GM19324 (cell line): ENCODE data around the gene DROSHA.
"Not testable (repeated sequence)": the region's sequence is repeated elsewhere in the genome, so short reads cannot be mapped to it uniquely, and the experiment has no call there.

Experiments
- ATAC-seq: cut with Tn5 transposase; IDR thresholded peaks from one replicate; pipeline ENCODE4 v1.9.1; 2021; ENCODE audit warnings: mild to moderate bottlenecking, moderate library complexity; ENCODE audit not compliant: unreplicated experiment, low FRiP score

The DROSHA gene

DNA sequence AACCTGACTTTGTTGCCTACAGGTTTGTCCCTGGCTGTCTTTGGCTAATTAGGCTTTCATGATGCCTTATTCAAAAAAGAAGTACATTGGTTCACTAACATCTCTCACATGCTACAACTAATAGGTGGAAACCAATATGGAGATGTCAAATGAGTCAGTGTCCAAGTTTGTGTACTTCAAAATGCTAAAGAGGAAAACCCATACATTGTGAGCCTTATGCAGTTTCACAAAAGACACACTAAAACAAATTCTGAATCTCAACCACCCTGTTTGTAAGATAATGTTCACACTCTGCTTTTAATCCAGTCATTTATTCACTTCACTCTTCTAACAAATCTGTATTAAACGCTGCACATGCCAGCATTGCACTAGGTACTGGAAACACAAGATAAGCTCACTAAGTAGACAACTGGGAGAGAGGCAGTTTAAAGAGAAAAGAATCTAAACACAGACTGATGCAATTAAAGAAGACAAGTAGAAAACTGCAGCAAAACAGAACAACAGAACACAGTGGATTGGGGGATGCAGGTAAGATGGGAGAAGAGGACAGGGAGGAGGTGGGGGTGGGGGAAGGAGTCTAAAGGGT is 104.1 kb downstream of the DROSHA start:
- no peak for ATAC-seq

DNA sequence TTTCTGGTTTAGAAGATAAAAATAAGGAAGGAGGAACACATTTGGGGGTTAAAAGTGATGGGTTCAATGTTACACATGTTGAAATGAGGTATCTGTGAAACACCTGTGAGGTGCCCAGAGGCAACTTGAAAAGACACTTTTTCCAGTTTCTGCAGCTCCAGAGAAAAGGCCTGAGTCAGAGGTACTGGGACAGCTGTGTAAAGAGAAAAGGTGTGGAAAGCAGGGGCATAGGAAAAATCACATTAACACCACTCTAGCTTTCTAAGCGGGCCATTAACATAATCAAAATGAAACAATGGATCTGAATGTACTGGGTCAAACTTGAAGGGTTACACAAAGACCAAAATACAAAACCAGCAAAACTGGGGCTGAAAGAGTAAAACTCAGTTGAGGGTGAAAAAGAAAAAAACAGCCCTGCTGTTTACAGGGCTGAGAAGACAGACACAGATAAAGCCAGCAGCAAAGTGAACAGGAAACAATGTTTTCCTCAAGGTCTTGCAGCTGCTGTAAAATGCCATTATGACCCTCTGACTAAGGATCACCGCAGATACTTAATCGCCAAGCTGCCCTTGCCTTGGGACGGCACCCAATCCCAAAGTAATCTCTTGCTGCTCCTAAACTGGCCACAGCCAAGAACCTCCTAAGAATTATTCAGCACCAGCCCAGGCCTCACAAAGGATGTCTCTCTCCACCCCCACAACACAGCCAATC is 104.7 kb downstream of the DROSHA start:
- ATAC-seq, result no peak

DNA sequence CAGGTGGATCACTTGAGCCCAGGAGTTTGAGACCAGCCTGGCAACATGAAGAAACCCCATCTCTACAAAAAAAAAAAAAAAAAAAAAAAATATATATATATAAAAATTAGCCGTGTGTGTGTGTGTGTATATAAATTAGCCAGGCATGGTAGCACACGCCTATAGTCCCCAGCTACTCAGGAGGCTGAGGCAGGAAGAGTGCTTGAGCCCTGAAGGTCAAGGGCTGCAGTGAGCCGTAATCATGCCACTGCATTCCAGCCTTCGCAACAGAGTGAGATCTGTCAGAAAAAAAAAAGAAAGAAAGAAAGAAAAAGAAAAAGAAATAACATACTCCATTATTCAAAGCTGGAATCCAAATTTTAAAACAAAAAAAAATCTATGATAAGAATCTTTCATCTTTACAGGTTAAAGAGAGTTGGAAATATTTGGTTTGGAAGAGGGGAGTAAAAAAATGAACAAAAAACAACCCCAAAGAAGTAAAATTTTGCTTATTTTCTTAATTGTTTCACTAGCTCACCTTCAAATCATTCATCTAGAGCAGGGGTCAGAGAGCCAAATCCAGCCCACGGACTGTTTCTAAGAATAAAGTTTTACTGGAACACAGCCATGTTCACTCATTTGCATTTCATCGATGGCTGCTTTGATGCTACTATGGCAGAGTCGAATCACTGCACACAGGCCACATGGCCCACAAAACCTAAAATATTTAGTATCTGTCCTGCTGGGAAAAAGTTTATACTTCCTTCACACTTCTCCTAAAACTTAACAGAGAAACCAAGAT is 109.9 kb downstream of the DROSHA start:
- no peak for ATAC-seq

DNA sequence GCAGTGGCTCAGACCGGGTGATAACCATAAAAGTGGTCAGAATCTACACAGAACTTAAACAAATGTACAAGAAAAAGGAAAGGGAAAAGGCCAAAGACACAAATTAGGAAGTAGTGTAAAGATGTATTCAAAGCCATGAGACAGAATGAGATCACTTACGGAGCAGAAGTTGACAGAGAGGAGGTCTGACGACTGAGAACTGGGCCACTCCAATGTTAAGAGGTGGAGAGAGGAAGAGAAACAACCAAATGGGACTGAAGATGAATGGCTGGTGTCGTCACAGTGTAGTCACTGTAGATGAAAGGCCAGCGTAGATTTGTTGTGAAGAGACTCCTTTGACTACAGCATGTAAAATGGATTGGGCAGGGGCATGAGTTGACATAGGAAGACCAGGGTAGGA is 114.4 kb downstream of the DROSHA start:
- ATAC-seq, result no peak

DNA sequence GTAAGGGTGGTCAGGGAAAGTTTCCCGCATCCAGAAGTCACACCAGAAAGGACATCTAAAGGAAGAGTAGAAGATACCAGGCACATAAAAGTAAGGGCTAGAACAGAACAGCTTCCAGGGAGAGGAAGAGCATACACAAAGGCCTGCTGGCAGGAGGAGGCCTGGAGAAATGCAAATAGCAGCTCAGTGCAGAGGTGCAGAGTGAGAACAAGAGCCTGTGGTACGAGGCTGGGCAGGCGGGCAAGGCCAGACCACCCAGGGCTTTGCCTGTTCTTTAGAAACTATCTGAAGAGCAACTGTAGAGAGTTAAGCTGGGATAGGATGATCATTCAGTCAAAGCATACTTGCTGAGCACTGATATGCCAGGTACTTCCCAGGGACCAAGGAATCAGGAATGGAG is 115.3 kb downstream of the DROSHA start:
- no peak for ATAC-seq

DNA sequence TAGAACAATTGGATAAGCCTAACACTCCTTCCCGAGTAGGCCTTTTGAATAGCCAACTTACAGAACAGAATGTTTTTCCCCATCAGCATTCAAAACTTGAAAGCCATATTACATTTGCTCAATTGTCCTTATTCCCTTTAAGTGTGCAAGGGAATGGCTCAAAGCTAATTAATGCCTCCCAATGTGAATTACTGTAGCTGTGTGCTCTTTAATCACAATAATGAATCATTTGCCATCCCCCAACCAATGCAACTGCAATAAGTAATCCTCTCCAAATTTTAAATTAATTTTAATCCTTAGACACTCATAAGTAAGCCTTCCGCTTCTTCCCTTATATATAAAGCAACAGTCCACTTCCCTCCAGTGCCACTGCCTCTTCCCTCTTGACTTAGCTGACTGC is 115.9 kb downstream of the DROSHA start:
- no peak for ATAC-seq

DNA sequence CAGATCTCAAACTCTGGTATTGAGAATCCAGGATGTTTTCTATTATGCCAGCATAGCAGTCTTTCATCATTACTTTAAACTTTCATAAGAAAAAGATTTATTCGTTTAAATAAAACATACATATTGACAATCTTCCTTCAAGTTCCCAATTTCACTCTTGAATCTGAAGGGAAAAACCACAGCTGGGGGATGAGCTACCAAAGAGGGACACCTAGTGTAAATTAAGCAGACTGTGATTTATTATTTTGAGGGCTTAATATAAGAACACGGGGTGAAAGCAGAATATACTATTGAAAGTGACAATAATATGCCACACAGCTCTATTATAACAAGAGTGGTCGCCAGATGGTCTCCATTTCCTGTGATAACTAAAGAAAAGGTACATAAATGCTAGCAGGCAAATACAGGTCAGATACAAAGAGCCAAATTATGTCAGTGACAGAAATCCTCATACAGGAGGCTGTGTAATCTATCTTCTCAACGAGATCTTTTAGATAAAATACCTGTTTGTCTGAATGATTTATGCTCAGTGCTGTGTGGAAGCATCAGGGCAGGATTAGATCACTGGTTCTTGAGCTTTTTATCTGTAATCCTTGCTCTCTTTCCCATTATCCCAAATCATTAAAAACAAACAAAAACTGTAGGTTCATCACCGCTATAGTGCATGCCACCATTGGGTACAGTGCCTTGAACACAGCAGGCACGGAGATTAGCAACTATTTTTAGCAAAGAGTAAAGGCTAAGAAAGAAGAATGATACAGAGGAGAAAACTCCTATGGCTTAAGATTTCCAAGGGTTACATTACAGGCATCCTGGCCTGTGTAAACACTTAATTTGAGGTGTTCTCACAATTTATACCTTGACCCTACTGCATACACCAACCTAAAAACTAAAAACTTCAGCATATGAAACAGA is 116.6 kb downstream of the DROSHA start:
- no peak for ATAC-seq

DNA sequence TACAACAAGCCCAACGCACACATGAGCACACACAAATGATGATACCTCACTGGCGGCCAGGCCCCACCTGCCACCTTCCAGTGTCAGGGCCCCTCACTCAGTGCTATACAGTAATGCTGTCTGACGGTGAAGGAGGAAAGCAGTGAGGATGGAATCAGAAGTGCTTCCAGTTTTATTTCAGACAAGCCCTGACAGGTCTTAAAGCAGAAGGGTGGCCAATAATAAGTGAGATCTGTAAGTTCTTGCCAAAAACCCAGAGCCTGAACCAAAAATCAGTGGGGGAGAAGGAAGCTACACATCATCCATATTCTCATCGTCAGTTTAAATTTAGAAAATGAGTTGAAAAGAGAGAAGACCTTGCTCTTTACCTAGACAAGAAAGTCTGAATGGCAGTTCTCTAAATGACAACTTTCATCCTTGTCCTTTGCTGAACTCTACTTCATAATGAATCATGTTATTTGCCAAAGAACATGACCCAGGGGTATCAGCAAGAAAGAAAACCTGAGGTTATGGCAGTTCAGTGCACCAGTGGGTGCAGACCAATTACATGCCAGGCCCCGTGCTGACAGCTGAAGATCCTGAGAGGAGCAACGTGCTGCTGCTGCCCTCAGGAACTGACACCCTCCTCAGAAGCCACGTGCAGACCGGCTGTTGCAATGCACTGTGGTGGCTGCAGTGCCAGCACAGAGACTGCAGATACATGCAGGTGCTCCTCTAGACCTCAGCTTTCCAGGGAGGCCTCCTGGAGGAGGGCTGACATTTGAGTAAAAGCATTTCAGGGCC is 118.7 kb downstream of the DROSHA start:
- no peak for ATAC-seq

DNA sequence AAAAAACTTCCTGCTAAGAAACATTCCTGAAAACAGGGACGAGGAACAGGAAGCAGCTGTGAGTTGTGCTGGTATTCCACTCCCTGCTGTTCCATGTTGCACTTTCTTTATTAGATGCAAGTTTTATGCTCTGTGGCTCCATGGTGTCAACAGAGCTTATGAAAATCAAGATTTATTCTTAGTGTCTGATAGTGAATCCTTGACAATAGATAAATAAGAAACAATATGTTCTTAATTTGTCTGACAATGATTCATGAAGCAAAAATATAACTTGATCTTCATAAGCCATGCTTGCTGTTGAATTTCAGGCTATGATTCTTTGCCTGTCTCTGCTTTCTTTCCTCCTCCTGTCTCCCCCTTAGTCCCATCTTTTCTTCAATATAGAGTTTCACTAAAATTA is 119.6 kb downstream of the DROSHA start:
- ATAC-seq, result no peak

DNA sequence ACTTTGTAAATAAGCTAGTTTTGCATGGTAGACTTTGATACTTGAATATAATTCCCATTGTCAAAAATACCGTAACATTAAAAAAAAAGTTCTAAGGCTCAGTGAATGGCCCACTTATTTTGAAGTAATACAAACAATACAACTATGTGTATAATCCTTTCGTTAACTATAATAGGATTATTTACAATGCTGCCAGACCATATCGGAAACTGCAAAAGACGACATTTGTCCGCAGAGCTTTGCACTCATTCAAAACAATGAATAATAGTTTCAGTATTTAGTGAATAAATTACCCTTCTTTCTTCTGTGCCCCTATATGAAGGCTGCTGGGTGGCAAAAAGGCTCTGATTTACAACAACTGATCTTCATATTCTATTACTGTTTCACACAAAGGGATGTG is 121.8 kb downstream of the DROSHA start:
- ATAC-seq, result no peak

DNA sequence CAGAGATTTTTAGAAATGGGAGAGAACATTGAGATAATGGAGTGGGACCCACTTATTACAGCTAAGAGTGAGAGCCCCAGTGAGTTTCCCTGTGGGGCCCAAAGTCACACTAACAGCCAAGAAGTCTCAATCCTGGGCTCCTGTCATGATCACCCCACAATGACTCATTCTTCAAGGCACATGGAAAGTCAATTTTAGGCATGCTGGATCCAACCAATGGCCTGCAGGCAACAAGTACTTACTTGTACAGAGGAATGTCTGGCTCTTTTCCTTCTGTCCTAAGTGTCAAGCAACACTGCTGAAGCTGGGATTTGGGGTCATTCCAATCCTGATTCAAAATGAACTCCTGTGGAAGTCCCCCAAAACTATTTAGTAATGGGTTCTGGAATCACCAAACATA is 123.1 kb downstream of the DROSHA start:
- no peak for ATAC-seq

DNA sequence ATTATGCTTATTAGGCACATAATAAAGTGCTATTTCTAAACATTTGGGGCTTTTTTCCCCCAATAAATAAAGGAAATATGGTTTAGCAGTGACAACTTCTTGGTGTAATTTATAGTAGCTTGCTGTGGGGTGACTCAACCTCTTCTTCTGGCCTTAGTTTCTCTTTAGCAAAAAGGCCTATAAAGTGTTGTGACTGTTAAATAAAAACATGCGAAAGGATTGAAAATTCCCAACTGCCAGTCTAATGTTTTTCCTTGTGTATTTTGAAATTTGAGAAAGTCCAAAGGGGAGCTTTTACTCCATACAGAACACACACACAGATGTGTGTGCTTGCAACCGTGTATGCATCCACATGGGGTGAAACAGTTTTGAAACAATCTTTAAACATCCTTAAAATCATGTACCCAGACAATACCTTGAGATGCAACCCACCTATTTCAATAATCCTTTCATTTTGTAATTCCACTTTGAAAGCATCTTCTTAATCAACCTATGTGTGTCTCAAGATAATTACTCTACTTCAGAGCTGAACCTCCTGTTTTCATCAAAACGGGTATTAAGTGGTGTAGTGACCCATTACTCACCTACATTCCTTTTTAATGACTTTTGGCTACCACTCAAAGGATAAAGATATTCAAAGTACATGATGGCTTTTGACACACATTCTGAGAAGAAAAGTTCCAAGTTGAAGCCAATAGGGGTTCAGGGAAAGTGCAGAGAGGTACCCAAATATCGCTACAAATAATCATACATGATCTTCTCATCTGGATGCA is 123.8 kb downstream of the DROSHA start:
- ATAC-seq, result no peak

DNA sequence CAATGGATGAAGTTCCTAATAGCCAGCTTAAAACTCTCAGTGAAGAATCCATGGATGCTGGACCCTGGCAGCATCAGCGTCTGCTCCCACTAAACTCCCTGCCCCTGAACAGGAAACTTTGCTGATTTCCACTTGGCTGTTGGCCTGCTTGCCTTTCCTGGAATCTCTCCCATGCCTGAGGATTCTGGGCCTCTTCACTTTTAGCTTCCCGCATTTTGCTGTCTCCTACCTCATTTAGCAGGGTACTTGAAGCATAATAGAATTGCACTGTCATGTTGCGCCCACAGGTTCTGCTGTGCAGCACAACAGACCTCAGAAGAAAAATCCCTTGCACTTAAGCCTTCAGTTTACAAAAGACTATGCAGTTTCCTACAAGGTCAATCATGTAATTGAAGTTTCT is 127.6 kb downstream of the DROSHA start:
- no peak for ATAC-seq

DNA sequence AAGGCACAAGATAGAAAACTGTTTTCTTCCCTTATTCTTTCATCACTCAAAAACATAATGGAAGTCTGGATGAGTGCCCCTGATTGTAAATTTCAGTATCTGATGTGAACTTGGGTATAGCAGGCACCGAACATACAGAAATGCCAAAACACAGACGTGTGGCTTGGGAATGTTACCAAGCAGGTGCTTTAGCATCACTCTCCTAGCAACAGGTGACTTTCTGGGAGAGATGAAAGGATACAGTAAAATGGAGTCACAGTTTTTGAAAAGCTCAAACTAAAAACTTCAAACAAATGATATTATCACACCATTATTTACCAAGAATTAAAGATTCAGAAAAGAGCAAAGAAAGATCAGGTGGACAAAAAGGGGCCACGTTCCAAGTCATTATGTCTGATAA is 130.2 kb downstream of the DROSHA start:
- no peak for ATAC-seq

DNA sequence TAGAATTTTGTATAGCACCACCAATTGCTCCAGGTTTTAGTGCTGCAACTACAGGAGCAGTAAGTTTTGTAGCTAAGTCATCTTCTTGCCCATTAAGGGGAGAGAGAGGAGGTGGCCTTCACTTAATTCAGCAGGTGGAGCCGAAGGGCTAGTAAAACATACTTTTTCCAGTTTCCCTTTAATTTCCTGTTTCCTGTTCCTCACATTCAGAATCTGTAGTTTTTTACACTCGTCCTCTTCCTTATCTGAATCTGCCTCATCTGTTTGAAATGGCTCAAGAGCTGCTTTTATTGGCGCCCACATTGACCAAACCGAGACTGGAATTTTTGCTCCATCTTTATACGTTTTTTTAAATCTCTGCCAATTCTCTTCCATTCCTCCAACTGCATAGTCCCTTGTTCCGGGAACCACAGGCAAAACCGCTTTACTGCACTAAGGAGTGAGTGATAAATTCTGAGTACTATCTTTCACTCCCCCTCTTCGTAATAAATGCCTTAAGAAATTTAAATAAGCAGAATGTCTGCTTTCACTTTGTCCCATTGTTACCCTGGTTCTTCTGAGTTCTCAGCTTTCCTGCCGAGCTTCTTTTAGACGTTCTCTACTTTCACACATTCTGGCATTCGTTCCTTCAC is 133.9 kb downstream of the DROSHA start:
- ATAC-seq, result no peak

DNA sequence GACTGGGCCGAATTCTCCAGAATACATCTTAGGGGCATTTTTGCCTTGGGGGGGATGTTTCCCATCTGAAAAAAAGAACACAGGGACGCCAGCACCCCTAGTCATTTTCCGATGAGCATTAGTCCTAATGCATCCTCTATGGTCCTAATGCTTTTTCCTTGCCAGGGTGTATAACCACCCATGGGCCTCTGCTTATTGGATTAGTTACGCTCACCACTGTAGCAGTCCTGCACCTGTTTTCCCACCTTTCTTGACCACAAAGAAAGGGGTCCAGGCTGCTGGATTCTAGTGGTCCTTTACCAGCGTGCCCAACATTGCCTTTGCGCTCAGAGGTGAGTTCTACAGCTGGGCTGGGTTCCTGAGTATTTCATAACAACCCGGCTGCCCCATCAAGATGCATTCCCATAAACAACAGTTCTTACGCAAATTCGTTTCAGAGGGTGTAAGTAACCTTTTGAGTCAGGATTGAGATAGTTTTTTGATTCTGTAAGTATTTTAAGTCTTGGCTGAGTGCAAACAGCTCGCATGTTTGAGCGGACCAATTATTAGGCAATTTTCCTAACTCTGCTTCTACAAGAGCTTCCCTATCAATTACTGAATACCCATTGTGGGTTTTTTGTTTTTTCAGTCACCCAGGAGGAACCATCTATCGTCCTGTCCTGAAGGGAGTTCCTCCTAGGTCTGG is 135.1 kb downstream of the DROSHA start:
- no peak for ATAC-seq

DNA sequence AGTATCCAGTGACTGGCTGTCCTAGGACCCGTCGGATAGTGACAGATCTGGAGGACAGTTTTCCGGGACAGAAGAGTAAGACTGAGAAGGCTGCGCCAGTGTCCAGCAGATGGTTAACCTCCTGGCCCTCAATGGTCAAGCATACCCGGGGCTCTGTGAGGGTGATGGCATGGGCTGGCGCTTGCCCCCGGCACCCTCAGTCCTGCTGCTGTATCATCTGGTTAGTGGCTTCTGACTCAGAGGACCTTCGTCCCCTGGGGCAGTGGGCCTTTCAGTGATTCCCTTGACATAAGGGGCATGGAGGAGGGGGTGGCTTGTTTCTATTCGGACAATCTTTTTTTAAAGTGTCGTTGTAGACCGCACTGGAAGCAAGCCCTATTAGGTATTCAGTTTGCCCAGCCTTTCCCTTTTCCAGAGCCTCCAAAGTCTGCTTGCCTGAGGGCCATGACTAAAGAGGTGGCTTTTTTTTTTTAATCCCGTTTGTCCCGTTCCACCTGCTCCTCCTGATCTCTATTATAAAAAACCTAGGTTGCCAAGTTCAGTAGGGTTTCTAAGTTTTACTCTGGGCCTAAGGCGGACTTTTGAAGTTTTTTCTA is 136.3 kb downstream of the DROSHA start:
- ATAC-seq, result not testable (repeated sequence)

DNA sequence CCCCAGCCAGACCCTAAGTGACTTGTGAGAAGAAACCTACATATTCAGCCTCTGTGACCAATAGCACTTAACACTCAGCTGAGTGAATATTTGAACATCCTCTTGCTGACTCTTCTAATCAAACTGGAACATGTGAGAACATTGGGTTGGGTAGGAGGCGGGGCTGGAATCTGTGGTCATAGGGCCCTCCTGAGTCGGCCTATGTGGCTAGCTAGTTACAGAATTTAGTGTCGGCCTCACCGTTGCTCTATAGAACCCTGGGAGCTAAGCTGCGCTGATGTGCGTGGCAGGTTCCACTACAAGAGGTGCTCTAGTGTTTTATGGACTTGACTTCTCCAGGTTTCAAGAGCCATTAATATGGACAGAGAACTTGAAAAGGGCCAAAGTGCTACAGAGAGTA is 138.8 kb downstream of the DROSHA start:
- ATAC-seq, result no peak
